Neural progenitor cell (in vitro differentiated cells): Measurements from ENCODE around the gene TNIK.
A peak's percentile ranks its signal among the peaks of the same experiment; 100 is the strongest.

Experiments
- CTCF ChIP-seq: fragments of 200-600 bp; sonication (generic); IDR thresholded peaks from 2 replicates; pipeline ENCODE4 v1.5.1; 2017; ENCODE audit warnings: antibody characterized with exemption, mild to moderate bottlenecking
- EZH2 ChIP-seq: fragments of 200-600 bp; sonication (generic); IDR thresholded peaks from 2 replicates; pipeline ENCODE4 v1.6.1; 2017; ENCODE audit warnings: antibody characterized with exemption, mild to moderate bottlenecking, moderate library complexity

- peak; percentile 56 for TF ChIP-seq CTCF
- TF ChIP-seq EZH2: no peak
Measured at GRCh38 chr3:171172070-171172469, 288.1 kb downstream of the TNIK start.
